ENCODE measurements around the gene DPYD. TPM values are rescaled to one million over a fixed set of nuclear protein-coding genes. Genes with fewer than 3 reads are reported as not detected.

Gene DPYD
- polyA plus RNA-seq, 1 of the 3 experiments (the other 2 are of a cell fraction): 23.0 TPM

- H3K27ac ChIP-seq (ENCODE audit: low read depth in 2 of 2, low read length in 1 of 2): no peak overlapping the region
- H3K9me2 ChIP-seq: no peaks in the 10 kb centered on the region
- H4K20me1 ChIP-seq (ENCODE audit: insufficient read depth): no peaks in the 10 kb centered on the region
- H3K4me1 ChIP-seq (ENCODE audit: control insufficient read depth in 1 of 2, insufficient read depth in 2 of 2, low read depth in 1 of 2, low read length in 1 of 2): no peaks in the 10 kb centered on the region; a peak in 2 of 4 replicates
- H3K27me3 ChIP-seq (ENCODE audit: insufficient read depth): no peaks in the 10 kb centered on the region
- H3K4me3 ChIP-seq (ENCODE audit: low read depth in 2 of 2, low read length in 1 of 2): no peak overlapping the region
- peaks cover 7% of the 10 kb centered on the region for H3F3A ChIP-seq (replicated peaks; ENCODE audit: insufficient read depth)
- 0 out of 2 replicates have a peak, but pooled peaks cover 2% of the 10 kb centered on the region for H3K79me2 ChIP-seq (ENCODE audit: insufficient read depth)
- no peak for DNase-seq
- POLR2A ChIA-PET: no interaction called here
- no peaks in the 10 kb centered on the region for H3K9me3 ChIP-seq
- H3K4me2 ChIP-seq: no peak overlapping the region
- no peak overlapping the region for H2AFZ ChIP-seq (ENCODE audit: low read depth)
- H3K36me3 ChIP-seq (replicated peaks in 1 of 2; ENCODE audit: control insufficient read depth in 1 of 2, insufficient read depth in 2 of 2, low read length in 1 of 2): peaks cover 7 to 40% of the 10 kb centered on the region in 2 experiments
- no peak for TF ChIP-seq TEAD4 (IDR thresholded peaks at IDR 0.05; ENCODE audit: borderline replicate concordance, insufficient read depth)
- TF ChIP-seq SIN3A (IDR thresholded peaks at IDR 0.05; ENCODE audit: borderline replicate concordance, low read depth, low read length): no peak
- TF ChIP-seq GABPA (IDR thresholded peaks at IDR 0.05; ENCODE audit: low read depth): no peak
- TF ChIP-seq RAD21 (IDR thresholded peaks at IDR 0.05; ENCODE audit: low read length): no peak
- TF ChIP-seq USF1 (IDR thresholded peaks at IDR 0.05; ENCODE audit: borderline replicate concordance, low read depth): no peak
- no peak for TF ChIP-seq TAF1 (IDR thresholded peaks at IDR 0.05; ENCODE audit: borderline replicate concordance, low read depth, low read length)
- TF ChIP-seq MAX (IDR thresholded peaks at IDR 0.05; ENCODE audit: low read depth): no peak
- no peak for TF ChIP-seq PBX3 (IDR thresholded peaks at IDR 0.05)
- TF ChIP-seq EP300 (IDR thresholded peaks at IDR 0.05; ENCODE audit: borderline replicate concordance in 1 of 2, low read depth in 1 of 2, low read length in 1 of 2): no peak
- TF ChIP-seq ZBTB33 (IDR thresholded peaks at IDR 0.05; ENCODE audit: borderline replicate concordance, low read depth): no peak
- no peak for TF ChIP-seq YY1 (IDR thresholded peaks at IDR 0.05; ENCODE audit: low read depth)
- no peak for TF ChIP-seq CHD2 (IDR thresholded peaks at IDR 0.05; ENCODE audit: low read length, partially characterized antibody)
- no peak for TF ChIP-seq SMC3 (IDR thresholded peaks at IDR 0.05; ENCODE audit: low read depth, low read length)
- TF ChIP-seq POLR2AphosphoS5 (IDR thresholded peaks at IDR 0.05; ENCODE audit: low read depth, low read length): no peak
- no peak for TF ChIP-seq CTCF (IDR thresholded peaks at IDR 0.05)
- no peak for TF ChIP-seq FOSL2 (IDR thresholded peaks at IDR 0.05; ENCODE audit: borderline replicate concordance, low read depth)
- no peak overlapping the region for H3K9ac ChIP-seq
- CTCF ChIA-PET: no interaction called here
- 90% methylated on average over 2 of the region's 2 CpGs for WGBS (ENCODE audit: low lambda C conversion rate)
Measured at GRCh38 chr1:97307151-97307550, 613.7 kb downstream of the DPYD start.
